ENCODE measurements around the gene PTPRD. TPM values are rescaled to one million over a fixed set of nuclear protein-coding genes. Genes with fewer than 3 reads are reported as not detected.

PTPRD gene
- total RNA-seq, 4 donors from 2014 or later, result 0.72 to 8.0 (median 3.0) TPM

DNA sequence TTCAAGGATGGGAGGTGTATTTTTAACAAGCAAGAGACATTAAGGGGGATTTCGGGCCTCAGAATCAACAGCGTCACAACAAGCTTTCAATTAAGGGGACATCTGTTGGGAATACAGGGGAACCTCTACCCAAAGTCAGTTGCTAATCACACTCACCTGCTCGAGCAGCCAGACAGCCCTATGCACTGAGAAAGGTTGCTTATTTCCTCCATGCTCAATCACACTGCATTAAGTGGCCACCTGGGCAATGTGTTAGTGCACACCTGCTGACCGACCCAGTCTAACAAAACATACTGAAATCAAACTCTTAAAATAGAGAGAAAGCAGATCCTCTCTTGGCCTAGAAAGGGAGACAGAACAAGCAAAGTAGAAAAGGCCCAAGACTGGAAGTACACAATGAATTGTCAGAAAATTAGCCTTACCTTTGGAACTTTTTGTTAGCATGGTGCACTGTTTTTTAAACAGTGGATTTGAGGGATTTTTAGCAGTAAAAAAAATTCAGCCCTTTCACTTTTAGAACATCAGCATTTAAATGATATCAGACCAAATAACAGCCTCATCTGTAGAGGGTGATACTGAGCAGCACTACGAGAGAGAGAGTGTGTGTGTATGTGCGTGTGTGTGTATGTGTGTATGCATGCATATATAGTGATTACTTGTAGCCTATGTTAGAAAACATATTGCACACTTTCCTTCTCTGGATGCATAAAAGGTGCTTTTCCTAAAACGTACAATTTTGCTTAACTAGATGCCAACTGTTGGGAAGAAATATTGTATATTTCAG is 1694.7 kb downstream of the PTPRD start:
- TF ChIP-seq POLR2A (IDR thresholded peaks at IDR 0.05), result no peak
- TF ChIP-seq, protein P1, sequence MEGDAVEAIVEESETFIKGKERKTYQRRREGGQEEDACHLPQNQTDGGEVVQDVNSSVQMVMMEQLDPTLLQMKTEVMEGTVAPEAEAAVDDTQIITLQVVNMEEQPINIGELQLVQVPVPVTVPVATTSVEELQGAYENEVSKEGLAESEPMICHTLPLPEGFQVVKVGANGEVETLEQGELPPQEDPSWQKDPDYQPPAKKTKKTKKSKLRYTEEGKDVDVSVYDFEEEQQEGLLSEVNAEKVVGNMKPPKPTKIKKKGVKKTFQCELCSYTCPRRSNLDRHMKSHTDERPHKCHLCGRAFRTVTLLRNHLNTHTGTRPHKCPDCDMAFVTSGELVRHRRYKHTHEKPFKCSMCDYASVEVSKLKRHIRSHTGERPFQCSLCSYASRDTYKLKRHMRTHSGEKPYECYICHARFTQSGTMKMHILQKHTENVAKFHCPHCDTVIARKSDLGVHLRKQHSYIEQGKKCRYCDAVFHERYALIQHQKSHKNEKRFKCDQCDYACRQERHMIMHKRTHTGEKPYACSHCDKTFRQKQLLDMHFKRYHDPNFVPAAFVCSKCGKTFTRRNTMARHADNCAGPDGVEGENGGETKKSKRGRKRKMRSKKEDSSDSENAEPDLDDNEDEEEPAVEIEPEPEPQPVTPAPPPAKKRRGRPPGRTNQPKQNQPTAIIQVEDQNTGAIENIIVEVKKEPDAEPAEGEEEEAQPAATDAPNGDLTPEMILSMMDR (IDR thresholded peaks at IDR 0.05), result no peak
- 67 to 68% methylated on average over 7 of the region's 7 CpGs for WGBS, 2 donors
- intact Hi-C loops (cut with DNase I; ENCODE audit: low total_unique reads), result no loop called here
- DNase-seq (ENCODE audit: low spot score in 2 of 2), result no peak
- no peak overlapping the region for H3K4me3 ChIP-seq (ENCODE audit: low read depth, poor library complexity, severe bottlenecking)

DNA sequence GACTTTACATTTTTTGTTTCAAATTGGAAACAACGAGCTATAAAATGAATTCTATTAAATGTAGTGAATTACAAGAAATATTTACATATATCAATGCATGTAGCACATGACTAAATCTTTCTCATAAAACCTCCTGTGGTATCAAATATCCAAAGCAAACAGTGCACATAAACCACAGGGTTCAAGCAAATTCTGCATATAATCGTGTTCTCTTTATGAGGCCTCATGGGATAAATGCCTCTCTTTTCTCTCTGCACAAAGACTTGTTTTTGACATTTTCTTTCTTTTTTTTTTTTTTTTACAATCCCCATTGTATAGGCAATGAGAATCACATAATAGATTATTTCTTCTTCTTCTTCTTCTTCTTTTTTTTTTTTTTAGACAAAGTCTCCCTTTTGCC is 1696.0 kb downstream of the PTPRD start:
- no peak for TF ChIP-seq POLR2A (IDR thresholded peaks at IDR 0.05)
- TF ChIP-seq, protein P1 (IDR thresholded peaks at IDR 0.05), result no peak
- DNase-seq (ENCODE audit: low spot score in 2 of 2), result no peak
- no peak overlapping the region for H3K4me3 ChIP-seq (ENCODE audit: low read depth, poor library complexity, severe bottlenecking)
- intact Hi-C loops (cut with DNase I; ENCODE audit: low total_unique reads), result no loop called here
- WGBS, 2 donors, result 73 to 83% methylated on average over 2 of the region's 2 CpGs

DNA sequence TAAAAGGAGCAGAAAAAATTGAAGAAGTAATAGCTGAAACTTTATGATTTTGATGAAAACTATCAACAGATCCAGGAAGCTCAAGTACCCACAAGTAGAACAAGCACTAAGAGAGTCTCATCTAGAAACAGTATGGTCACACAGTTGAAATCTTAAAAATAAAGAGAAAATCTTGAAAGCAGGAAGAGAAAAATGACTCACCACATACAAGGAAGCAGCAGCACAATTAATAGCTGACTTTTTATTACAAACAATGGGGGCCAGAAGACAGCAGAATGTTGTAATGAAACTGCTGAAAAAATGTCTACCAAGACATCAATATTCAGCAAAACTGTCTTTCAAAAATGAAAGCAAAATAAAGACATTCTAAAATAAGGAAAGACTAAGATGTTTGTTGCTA is 1704.9 kb downstream of the PTPRD start:
- no peak for DNase-seq (ENCODE audit: low spot score in 2 of 2)
- intact Hi-C loops (cut with DNase I; ENCODE audit: low total_unique reads), result no loop called here
- no peak for TF ChIP-seq POLR2A (IDR thresholded peaks at IDR 0.05)
- TF ChIP-seq, protein P1 (IDR thresholded peaks at IDR 0.05), result no peak
- no peak overlapping the region for H3K4me3 ChIP-seq (ENCODE audit: low read depth, poor library complexity, severe bottlenecking)

DNA sequence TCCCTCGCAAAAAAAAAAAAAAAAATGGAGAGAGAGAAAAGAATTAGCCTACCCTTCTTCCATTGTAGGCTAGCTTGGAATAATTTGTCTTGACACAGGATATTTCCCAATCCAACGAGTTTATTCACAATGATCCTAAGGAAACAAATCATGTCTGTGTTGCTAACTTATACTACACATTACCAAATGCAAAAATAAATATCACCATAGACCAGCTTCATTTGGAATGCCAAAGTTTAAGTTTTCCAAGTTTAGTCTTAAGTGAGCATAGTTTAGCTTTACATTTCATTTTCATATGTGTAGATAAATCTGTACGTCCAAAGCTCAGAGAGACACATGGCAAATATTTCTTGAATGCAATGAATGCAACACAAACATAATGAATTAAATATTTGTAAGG is 1707.1 kb downstream of the PTPRD start:
- no peak overlapping the region for H3K4me3 ChIP-seq (ENCODE audit: low read depth, poor library complexity, severe bottlenecking)
- TF ChIP-seq, protein P1 (IDR thresholded peaks at IDR 0.05), result no peak
- no peak for TF ChIP-seq POLR2A (IDR thresholded peaks at IDR 0.05)
- WGBS, 2 donors, result 70 to 75% methylated on average over 3 of the region's 3 CpGs
- no peak for DNase-seq (ENCODE audit: low spot score in 2 of 2)
- intact Hi-C loops (cut with DNase I; ENCODE audit: low total_unique reads), result no loop called here

DNA sequence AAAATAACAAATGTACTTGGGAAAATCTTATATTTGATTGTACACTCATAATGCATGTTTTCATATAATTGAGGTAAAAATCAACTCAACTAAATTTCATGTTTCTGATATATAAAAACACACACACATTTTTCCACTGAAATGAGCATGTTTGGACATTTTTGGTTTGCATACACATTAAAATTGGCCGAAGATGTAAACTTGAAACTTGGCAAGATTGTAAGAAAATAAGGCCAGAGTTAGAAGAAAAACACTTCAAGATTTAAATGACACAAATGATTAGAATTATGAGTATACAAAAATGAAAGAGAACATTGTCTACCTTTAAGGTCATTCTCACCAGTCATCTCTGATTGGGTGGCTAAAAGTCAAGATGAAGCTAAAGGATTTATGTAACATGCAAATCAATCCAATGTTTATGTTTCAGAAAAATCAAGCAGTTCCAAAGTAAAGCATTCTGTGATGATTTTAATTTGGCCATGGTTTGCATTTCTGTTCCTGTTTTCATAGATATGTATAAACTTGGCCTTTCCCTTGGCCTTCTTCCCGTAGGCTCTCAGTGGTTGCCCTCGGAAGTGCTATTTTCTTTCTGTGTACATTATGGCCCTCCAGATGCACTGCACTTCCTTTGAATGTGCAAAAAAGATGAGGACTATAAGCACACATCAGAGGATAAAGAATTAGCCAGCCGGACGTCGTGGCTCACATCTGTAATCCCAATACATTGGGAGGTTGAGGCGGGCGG is 1707.9 kb downstream of the PTPRD start:
- H3K4me3 ChIP-seq (ENCODE audit: low read depth, poor library complexity, severe bottlenecking), result no peak overlapping the region
- WGBS, 2 donors, result 75 to 82% methylated on average over 8 of the region's 8 CpGs
- no peak for TF ChIP-seq POLR2A (IDR thresholded peaks at IDR 0.05)
- TF ChIP-seq, protein P1 (IDR thresholded peaks at IDR 0.05), result no peak
- intact Hi-C loops (cut with DNase I; ENCODE audit: low total_unique reads), result no loop called here
- no peak for DNase-seq (ENCODE audit: low spot score in 2 of 2)
